BE2C (cell line): ENCODE data around the gene CRLF3.

Experiments used
- DNase-seq: peaks from one replicate; pipeline ENCODE4 v3.0.0-alpha.2; 2020
- H3K27me3 ChIP-seq: fragments of 250-450 bp; sonication (Bioruptor Pico); 2 replicates; pipeline ENCODE4 v1.5.1; 2020; ENCODE audit warnings: mild to moderate bottlenecking
- H3K36me3 ChIP-seq: fragments of 250-450 bp; sonication (Bioruptor Pico); 2 replicates; pipeline ENCODE4 v1.5.1; 2020; ENCODE audit warnings: mild to moderate bottlenecking
- H3K4me1 ChIP-seq: fragments of 250-450 bp; sonication (Bioruptor Pico); 2 replicates; pipeline ENCODE4 v1.5.1; 2020
- H3K4me3 ChIP-seq: 2 replicates; pipeline ENCODE4 v1.5.1; 2011; ENCODE audit warnings: low read depth, low read length
- H3K9me3 ChIP-seq: fragments of 250-450 bp; sonication (Bioruptor Pico); 2 replicates; pipeline ENCODE4 v1.5.1; 2020
- CTCF ChIP-seq: IDR thresholded peaks from 2 replicates; pipeline ENCODE4 v1.5.1; 2012; ENCODE audit warnings: mild to moderate bottlenecking, low read depth, low read length

Gene CRLF3

GRCh38 chr17:30809867-30810266 is 14.6 kb downstream of the CRLF3 start:
- TF ChIP-seq CTCF, result no peak
- Histone ChIP-seq H3K4me3 (no peak overlapping the region), H3K27me3 (no peaks in the 10 kb centered on the region), H3K4me1 (no peaks in the 10 kb centered on the region), H3K9me3 (no peaks in the 10 kb centered on the region), H3K36me3 (no peaks in the 10 kb centered on the region)
- DNase-seq, result no peak

GRCh38 chr17:30808785-30809286 is 15.7 kb downstream of the CRLF3 start:
- no peak for DNase-seq
- Histone ChIP-seq H3K36me3 (no peaks in the 10 kb centered on the region), H3K4me3 (no peak overlapping the region), H3K27me3 (no peaks in the 10 kb centered on the region), H3K4me1 (no peaks in the 10 kb centered on the region), H3K9me3 (no peaks in the 10 kb centered on the region)
- no peak for TF ChIP-seq CTCF

GRCh38 chr17:30807896-30808295 is 16.6 kb downstream of the CRLF3 start:
- H3K9me3 ChIP-seq, result no peaks in the 10 kb centered on the region
- no peak for TF ChIP-seq CTCF
- no peak overlapping the region for H3K4me3 ChIP-seq
- no peaks in the 10 kb centered on the region for H3K4me1 ChIP-seq
- H3K27me3 ChIP-seq, result no peaks in the 10 kb centered on the region
- no peak for DNase-seq
- no peaks in the 10 kb centered on the region for H3K36me3 ChIP-seq

GRCh38 chr17:30805944-30806456 is 18.5 kb downstream of the CRLF3 start:
- H3K4me1 ChIP-seq, result no peaks in the 10 kb centered on the region
- H3K9me3 ChIP-seq, result no peaks in the 10 kb centered on the region
- DNase-seq, result no peak
- no peaks in the 10 kb centered on the region for H3K36me3 ChIP-seq
- H3K4me3 ChIP-seq, result no peak overlapping the region
- no peaks in the 10 kb centered on the region for H3K27me3 ChIP-seq
- TF ChIP-seq CTCF, result no peak

GRCh38 chr17:30801671-30802070 is 22.8 kb downstream of the CRLF3 start:
- H3K9me3 ChIP-seq, result no peaks in the 10 kb centered on the region
- H3K27me3 ChIP-seq, result no peaks in the 10 kb centered on the region
- TF ChIP-seq CTCF, result no peak
- no peak for DNase-seq
- no peaks in the 10 kb centered on the region for H3K36me3 ChIP-seq
- H3K4me3 ChIP-seq, result no peak overlapping the region
- no peaks in the 10 kb centered on the region for H3K4me1 ChIP-seq

- no peak for DNase-seq
- H3K9me3 ChIP-seq, result no peaks in the 10 kb centered on the region
- H3K4me3 ChIP-seq, result no peak overlapping the region
- H3K27me3 ChIP-seq, result no peaks in the 10 kb centered on the region
- peaks cover 11% of the 10 kb centered on the region; the same call in 1 of the 2 replicates for H3K36me3 ChIP-seq
- TF ChIP-seq CTCF, result no peak
- no peaks in the 10 kb centered on the region for H3K4me1 ChIP-seq
Observed at GRCh38 chr17:30796016-30796415, 28.5 kb downstream of the CRLF3 start.
